Retinal pigment epithelial cell (primary cell): Measurements from ENCODE around the gene RCC2.

Source experiments
- DNase-seq: peaks from one replicate; pipeline ENCODE4 v3.0.0-alpha.2; 2010; ENCODE audit warnings: low read depth
- H3K4me3 ChIP-seq: 2 replicates; pipeline ENCODE4 v1.5.1; 2011; ENCODE audit warnings: mild to moderate bottlenecking, low read length, control low read depth, moderate library complexity
- CTCF ChIP-seq: conservative IDR thresholded peaks from 2 replicates; pipeline ENCODE4 v1.5.1; 2011; ENCODE audit warnings: low read depth, low read length, control low read depth, inconsistent platforms

RCC2 gene

GRCh38 chr1:17436380-17437174 lies 2.9 kb downstream of the RCC2 start:
- H3K4me3 ChIP-seq, result peak overlapping the region; percentile 71
- no peak for DNase-seq
- no peak for TF ChIP-seq CTCF

- no peak for DNase-seq
Observed at GRCh38 chr1:17434601-17435000, 4.9 kb downstream of the RCC2 start.

GRCh38 chr1:17434016-17434415 lies 5.5 kb downstream of the RCC2 start:
- TF ChIP-seq CTCF, result no peak
- DNase-seq, result no peak
- H3K4me3 ChIP-seq, result no peak overlapping the region

More at GRCh38 chr1:17434601-17435000, 4.9 kb downstream of the RCC2 start:
- no peak for TF ChIP-seq CTCF
- H3K4me3 ChIP-seq, result no peak overlapping the region

- no peak for DNase-seq
- TF ChIP-seq CTCF, result no peak
- no peak overlapping the region for H3K4me3 ChIP-seq
Observed at GRCh38 chr1:17433261-17433660, 6.2 kb downstream of the RCC2 start.

- DNase-seq, result no peak
- no peak overlapping the region for H3K4me3 ChIP-seq
- TF ChIP-seq CTCF, result no peak
Observed at GRCh38 chr1:17432412-17432811, 7.1 kb downstream of the RCC2 start.

- no peak for DNase-seq
- no peak overlapping the region for H3K4me3 ChIP-seq
- no peak for TF ChIP-seq CTCF
Observed at GRCh38 chr1:17429183-17429582, 10.3 kb downstream of the RCC2 start.

GRCh38 chr1:17427696-17428660 lies 11.5 kb downstream of the RCC2 start:
- no peak for TF ChIP-seq CTCF
- DNase-seq, result no peak
- H3K4me3 ChIP-seq, result no peak overlapping the region
